Renal pelvis (tissue), 4 donors: ENCODE results near the gene DAZAP1. TPM values are rescaled to one million over a fixed set of nuclear protein-coding genes. Genes with fewer than 3 reads are reported as not detected.
"Not testable (repeated sequence)": the region's sequence is repeated elsewhere in the genome, so short reads cannot be mapped to it uniquely, and the experiment has no call there.

Source experiments
- DNase-seq: peaks from one replicate; pipeline ENCODE4 v3.0.0-alpha.2; 2013
- polyA plus RNA-seq, 3 donors: library from polyadenylated mRNA; unstranded; fragments of 120-200 nt; gene quantifications; one replicate each; pipeline ENCODE4 v1.2.1, GENCODE V29; 2013; ENCODE audit not compliant: insufficient read length in 3 of 3

The DAZAP1 gene
- polyA plus RNA-seq, 3 donors, result 85.2 to 99.4 (median 98.2) TPM

GRCh38 chr19:1406774-1407527 is 435 bp upstream of the DAZAP1 start:
- peak; percentile 98 for DNase-seq

- no peak for DNase-seq
Observed at GRCh38 chr19:1408300-1409203, 1.2 kb downstream of the DAZAP1 start.

- no peak for DNase-seq
Observed at GRCh38 chr19:1409204-1410005, 2.0 kb downstream of the DAZAP1 start.

- DNase-seq, result no peak
Observed at GRCh38 chr19:1410136-1410786, 2.9 kb downstream of the DAZAP1 start.

GRCh38 chr19:1410789-1411188 is 3.4 kb downstream of the DAZAP1 start:
- no peak for DNase-seq

GRCh38 chr19:1411255-1412191 is 4.1 kb downstream of the DAZAP1 start:
- DNase-seq, result no peak

GRCh38 chr19:1412323-1412923 is 5.0 kb downstream of the DAZAP1 start:
- no peak for DNase-seq

- DNase-seq, result no peak
Observed at GRCh38 chr19:1412995-1413800, 5.8 kb downstream of the DAZAP1 start.

GRCh38 chr19:1416014-1416841 is 8.8 kb downstream of the DAZAP1 start:
- DNase-seq, result no peak

- DNase-seq, result no peak
Observed at GRCh38 chr19:1417145-1417544, 9.8 kb downstream of the DAZAP1 start.

- DNase-seq, result no peak
Observed at GRCh38 chr19:1417681-1418495, 10.5 kb downstream of the DAZAP1 start.

GRCh38 chr19:1418496-1418775 is 11.1 kb downstream of the DAZAP1 start:
- no peak for DNase-seq

- no peak for DNase-seq
Observed at GRCh38 chr19:1418951-1419738, 11.8 kb downstream of the DAZAP1 start.

GRCh38 chr19:1420085-1420484 is 12.7 kb downstream of the DAZAP1 start:
- not testable (repeated sequence) for DNase-seq

GRCh38 chr19:1420590-1420989 is 13.2 kb downstream of the DAZAP1 start:
- DNase-seq, result no peak

GRCh38 chr19:1421218-1421957 is 14.0 kb downstream of the DAZAP1 start:
- no peak for DNase-seq
